ENCODE data around the gene RNF126.

The RNF126 gene

GRCh38 chr19:647566-648284, 15.3 kb downstream of the RNF126 start:
- H3K36me3 ChIP-seq, result peaks cover 64 to 79% (median 72%) of the 10 kb centered on the region in 11 experiments

GRCh38 chr19:646779-647565, 16.0 kb downstream of the RNF126 start:
- Histone ChIP-seq H3K36me3 (peaks cover 56 to 72% (median 64%) of the 10 kb centered on the region in 11 experiments), H4K20me1 (peaks cover 65 to 95% (median 86%) of the 10 kb centered on the region in 11 experiments), H3K27ac (no peak overlapping the region), H3K9me3 (replicated peaks in 1 of 11) (no peaks in the 10 kb centered on the region), H3K27me3 (peaks cover 0 to 19% (median 0%) of the 10 kb centered on the region in 11 experiments; a peak in 6 of 22 replicates), H3K4me3 (no peak overlapping the region), H3K9ac (no peak overlapping the region), H3K4me2 (no peak overlapping the region), H3K4me1 (peaks cover 13 to 39% (median 33%) of the 10 kb centered on the region in 10 experiments)
- no peak for TF ChIP-seq Cebpa-rat (IDR thresholded peaks at IDR 0.05)

More at GRCh38 chr19:647566-648284, 15.3 kb downstream of the RNF126 start:
- no peak overlapping the region for H3K27ac ChIP-seq
- no peak overlapping the region for H3K4me3 ChIP-seq
- H3K4me2 ChIP-seq, result no peak overlapping the region
- no peaks in the 10 kb centered on the region for H3K9me3 ChIP-seq (replicated peaks in 1 of 11)
- H4K20me1 ChIP-seq, result peaks cover 73 to 100% (median 93%) of the 10 kb centered on the region in 11 experiments
- H3K9ac ChIP-seq, result no peak overlapping the region
- no peak for TF ChIP-seq Cebpa-rat (IDR thresholded peaks at IDR 0.05)
- peaks cover 0 to 18% (median 0%) of the 10 kb centered on the region in 11 experiments; a peak in 6 of 22 replicates for H3K27me3 ChIP-seq
- H3K4me1 ChIP-seq, result peaks cover 13 to 38% (median 31%) of the 10 kb centered on the region in 10 experiments

- Histone ChIP-seq H3K4me3 (no peak overlapping the region), H3K36me3 (peaks cover 48 to 63% (median 56%) of the 10 kb centered on the region in 11 experiments), H3K9me3 (replicated peaks in 1 of 11) (no peaks in the 10 kb centered on the region), H3K9ac (peak overlapping the region in 3 of 11 experiments; percentile 36 to 44 (median 41); a peak in 4 of 22 replicates), H3K4me1 (peaks cover 13 to 45% (median 36%) of the 10 kb centered on the region in 10 experiments), H3K4me2 (peak overlapping the region in 9 of 11 experiments; percentile 21 to 95 (median 87); a peak in 11 of 22 replicates), H3K27ac (peak overlapping the region in 2 of 11 experiments; percentile 35 to 42; a peak in 2 of 22 replicates), H3K27me3 (peaks cover 0 to 19% (median 0%) of the 10 kb centered on the region in 11 experiments; a peak in 6 of 22 replicates), H4K20me1 (peaks cover 57 to 95% (median 80%) of the 10 kb centered on the region in 11 experiments)
- TF ChIP-seq Cebpa-rat (IDR thresholded peaks at IDR 0.05), result no peak
These were observed 16.9 kb downstream of the RNF126 start for GRCh38 chr19:645912-646778.

GRCh38 chr19:644789-645188, 18.2 kb downstream of the RNF126 start:
- Histone ChIP-seq H3K9ac (peak overlapping the region in 9 of 11 experiments; percentile 10 to 70 (median 59); a peak in 16 of 22 replicates), H3K27me3 (peaks cover 0 to 23% (median 4%) of the 10 kb centered on the region in 11 experiments; a peak in 10 of 22 replicates), H3K4me3 (peak overlapping the region in 2 of 10 experiments; percentile 0; a peak in 2 of 20 replicates), H3K4me1 (peaks cover 13 to 49% (median 36%) of the 10 kb centered on the region in 10 experiments), H3K4me2 (peak overlapping the region; percentile 53 to 95 (median 86)), H3K9me3 (replicated peaks in 1 of 11) (no peaks in the 10 kb centered on the region), H4K20me1 (peaks cover 46 to 95% (median 78%) of the 10 kb centered on the region in 11 experiments), H3K27ac (peak overlapping the region in 7 of 11 experiments; percentile 28 to 63 (median 58); a peak in 11 of 22 replicates), H3K36me3 (peaks cover 39 to 50% (median 43%) of the 10 kb centered on the region in 11 experiments)
- TF ChIP-seq Cebpa-rat (IDR thresholded peaks at IDR 0.05), result no peak

GRCh38 chr19:644363-644762, 18.7 kb downstream of the RNF126 start:
- peaks cover 15 to 50% (median 37%) of the 10 kb centered on the region in 10 experiments for H3K4me1 ChIP-seq
- H4K20me1 ChIP-seq, result peaks cover 42 to 91% (median 74%) of the 10 kb centered on the region in 11 experiments
- H3K4me3 ChIP-seq, result peak overlapping the region in 2 of 10 experiments; percentile 0; a peak in 2 of 20 replicates
- peak overlapping the region in 9 of 11 experiments; percentile 10 to 70 (median 59); a peak in 16 of 22 replicates for H3K9ac ChIP-seq
- peak overlapping the region; percentile 53 to 95 (median 86) for H3K4me2 ChIP-seq
- TF ChIP-seq Cebpa-rat (IDR thresholded peaks at IDR 0.05), result no peak
- H3K27ac ChIP-seq, result peak overlapping the region in 7 of 11 experiments; percentile 28 to 63 (median 58); a peak in 11 of 22 replicates
- H3K27me3 ChIP-seq, result peaks cover 0 to 23% (median 4%) of the 10 kb centered on the region in 11 experiments; a peak in 12 of 22 replicates
- peaks cover 35 to 46% (median 39%) of the 10 kb centered on the region in 11 experiments for H3K36me3 ChIP-seq
- H3K9me3 ChIP-seq (replicated peaks in 1 of 11), result no peaks in the 10 kb centered on the region

- peak overlapping the region in 6 of 11 experiments; percentile 28 to 63 (median 58); a peak in 9 of 22 replicates for H3K27ac ChIP-seq
- no peaks in the 10 kb centered on the region for H3K9me3 ChIP-seq (replicated peaks in 1 of 11)
- H3K4me1 ChIP-seq, result peaks cover 21 to 56% (median 43%) of the 10 kb centered on the region in 10 experiments
- H4K20me1 ChIP-seq, result peaks cover 38 to 90% (median 71%) of the 10 kb centered on the region in 11 experiments; a peak in 21 of 22 replicates
- peaks cover 29 to 40% (median 33%) of the 10 kb centered on the region in 11 experiments for H3K36me3 ChIP-seq
- peak overlapping the region; percentile 53 to 95 (median 86) for H3K4me2 ChIP-seq
- peaks cover 0 to 30% (median 7%) of the 10 kb centered on the region in 11 experiments; a peak in 13 of 22 replicates for H3K27me3 ChIP-seq
- TF ChIP-seq Cebpa-rat (IDR thresholded peaks at IDR 0.05), result no peak
- H3K9ac ChIP-seq, result peak overlapping the region in 7 of 11 experiments; percentile 10 to 70 (median 59); a peak in 11 of 22 replicates
- 0 out of 20 replicates have a peak overlapping the region, but pooled peaks of 1 of the 10 experiments have one; percentile 0 for H3K4me3 ChIP-seq
These were observed 19.3 kb downstream of the RNF126 start for GRCh38 chr19:643736-644135.
